ENCODE results near the gene LARP4B.

- no peak for TF ChIP-seq CTCF (IDR thresholded peaks at IDR 0.05)
- TF ChIP-seq EZH2 (IDR thresholded peaks at IDR 0.05; ENCODE audit: borderline replicate concordance, insufficient read depth, low read depth, low read length, poor library complexity, severe bottlenecking): no peak
These were observed 38.1 kb upstream of the LARP4B start for GRCh38 chr10:969473-970150.

Measured in B cell (primary cell).